NCI-H1048 (cell line): ENCODE results near the gene OVCH1.
"Not testable (repeated sequence)": the region's sequence is repeated elsewhere in the genome, so short reads cannot be mapped to it uniquely, and the experiment has no call there.

Source experiments
- DNase-seq: peaks from one replicate; lab custom pipeline; 2025; lab: John Stamatoyannopoulos, UW

The OVCH1 gene

GRCh38 chr12:29402437-29402836 lies 95.0 kb downstream of the OVCH1 start:
- no peak for DNase-seq

- DNase-seq: no peak
Measured at GRCh38 chr12:29398495-29398894, 99.0 kb downstream of the OVCH1 start.

GRCh38 chr12:29396774-29397173 lies 100.7 kb downstream of the OVCH1 start:
- no peak for DNase-seq

GRCh38 chr12:29395356-29395755 lies 102.1 kb downstream of the OVCH1 start:
- no peak for DNase-seq

GRCh38 chr12:29390419-29390818 lies 107.1 kb downstream of the OVCH1 start:
- not testable (repeated sequence) for DNase-seq

GRCh38 chr12:29389295-29389919 lies 108.1 kb downstream of the OVCH1 start:
- DNase-seq: no peak

- not testable (repeated sequence) for DNase-seq
Measured at GRCh38 chr12:29386084-29386680, 111.3 kb downstream of the OVCH1 start.

GRCh38 chr12:29385194-29385593 lies 112.3 kb downstream of the OVCH1 start:
- not testable (repeated sequence) for DNase-seq

GRCh38 chr12:29382251-29382650 lies 115.2 kb downstream of the OVCH1 start:
- no peak for DNase-seq

- peak; percentile 98 for DNase-seq
Measured at GRCh38 chr12:29380536-29381523, 116.7 kb downstream of the OVCH1 start, which contains the start of gene ERGIC2. Gene ERGIC2 (minus strand): TSS chr12:29381172. CDS start chr12:29371633, 9,539 bp downstream.
